Duodenal mucosa (tissue), 2 donors: Measurements from ENCODE around the gene PARVA.

Source experiments
- H3K27ac ChIP-seq: one replicate; pipeline ENCODE4 v1.7.0; 2013; ENCODE audit warnings: low read depth, low read length
- H3K27me3 ChIP-seq, 2 donors: one replicate each; pipeline ENCODE4 v1.7.0; 2013; ENCODE audit warnings: low read length in 2 of 2, control low read depth in 1 of 2; ENCODE audit not compliant: insufficient read depth in 2 of 2, control insufficient read depth in 1 of 2
- H3K36me3 ChIP-seq, 2 donors: one replicate each; pipeline ENCODE4 v1.7.0; 2013; ENCODE audit warnings: low read length in 2 of 2, control low read depth in 1 of 2; ENCODE audit not compliant: insufficient read depth in 2 of 2, control insufficient read depth in 1 of 2
- H3K4me1 ChIP-seq, 2 donors: one replicate each; pipeline ENCODE4 v1.7.0; 2013; ENCODE audit warnings: low read length in 2 of 2, control low read depth in 1 of 2; ENCODE audit not compliant: insufficient read depth in 2 of 2, control insufficient read depth in 1 of 2
- H3K4me3 ChIP-seq, 2 donors: one replicate each; pipeline ENCODE4 v1.7.0; 2013; ENCODE audit warnings: low read length in 2 of 2, low read depth in 1 of 2
- H3K9ac ChIP-seq, 2 donors: one replicate each; pipeline ENCODE4 v1.7.0; 2013; ENCODE audit warnings: low read length in 2 of 2, low read depth in 1 of 2
- H3K9me3 ChIP-seq, 2 donors: one replicate each; pipeline ENCODE4 v1.7.0; 2013; ENCODE audit warnings: low read length in 2 of 2, control low read depth in 1 of 2; ENCODE audit not compliant: control insufficient read depth in 1 of 2

PARVA gene, protein sequence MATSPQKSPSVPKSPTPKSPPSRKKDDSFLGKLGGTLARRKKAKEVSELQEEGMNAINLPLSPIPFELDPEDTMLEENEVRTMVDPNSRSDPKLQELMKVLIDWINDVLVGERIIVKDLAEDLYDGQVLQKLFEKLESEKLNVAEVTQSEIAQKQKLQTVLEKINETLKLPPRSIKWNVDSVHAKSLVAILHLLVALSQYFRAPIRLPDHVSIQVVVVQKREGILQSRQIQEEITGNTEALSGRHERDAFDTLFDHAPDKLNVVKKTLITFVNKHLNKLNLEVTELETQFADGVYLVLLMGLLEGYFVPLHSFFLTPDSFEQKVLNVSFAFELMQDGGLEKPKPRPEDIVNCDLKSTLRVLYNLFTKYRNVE

GRCh38 chr11:12377106-12377823 is at the start of gene PARVA:
Gene PARVA (plus strand): TSS chr11:12377571. CDS start chr11:12377648, 77 bp downstream.
- peak within 1 kb of the TSS; percentile 53 to 80 for H3K9ac ChIP-seq
- H3K27me3 ChIP-seq: no peaks in the 10 kb centered on the region
- H3K36me3 ChIP-seq: no peaks in the 10 kb centered on the region
- peak within 1 kb of the TSS; percentile 83 to 91 for H3K4me3 ChIP-seq
- peaks cover 7 to 10% of the 10 kb centered on the region in 2 donors for H3K4me1 ChIP-seq
- H3K9me3 ChIP-seq: no peaks in the 10 kb centered on the region
- peak within 1 kb of the TSS; percentile 84 for H3K27ac ChIP-seq

GRCh38 chr11:12329169-12329568 is 48.2 kb upstream of the PARVA start:
- no peak overlapping the region for H3K4me3 ChIP-seq
- no peaks in the 10 kb centered on the region for H3K4me1 ChIP-seq
- H3K9ac ChIP-seq: no peak overlapping the region
- H3K27me3 ChIP-seq: no peaks in the 10 kb centered on the region
- H3K36me3 ChIP-seq: no peaks in the 10 kb centered on the region
- no peaks in the 10 kb centered on the region for H3K9me3 ChIP-seq
- no peak overlapping the region for H3K27ac ChIP-seq

DNA sequence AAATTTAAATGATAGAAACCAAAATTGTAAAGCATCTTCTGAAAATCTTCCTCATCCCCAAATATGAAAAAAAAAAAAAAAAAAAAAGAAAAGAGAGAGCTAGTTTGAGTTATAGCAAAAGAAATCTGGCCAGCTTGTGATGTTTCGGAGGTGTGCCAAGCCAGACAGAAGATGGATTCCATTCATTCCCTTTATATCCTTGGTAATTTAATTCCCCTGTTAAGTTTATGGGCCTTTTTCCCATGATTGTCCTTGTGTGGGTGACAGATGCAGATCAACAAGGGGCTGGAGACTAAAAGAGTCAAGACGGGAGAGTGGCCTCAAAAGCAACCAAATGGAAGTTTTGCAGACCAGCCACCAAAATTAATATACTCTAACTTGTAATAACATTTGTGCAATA is 47.6 kb upstream of the PARVA start:
- H3K27ac ChIP-seq: no peak overlapping the region
- H3K9me3 ChIP-seq: no peaks in the 10 kb centered on the region
- no peaks in the 10 kb centered on the region for H3K36me3 ChIP-seq
- no peak overlapping the region for H3K9ac ChIP-seq
- H3K4me1 ChIP-seq: no peaks in the 10 kb centered on the region
- no peaks in the 10 kb centered on the region for H3K27me3 ChIP-seq
- no peak overlapping the region for H3K4me3 ChIP-seq

DNA sequence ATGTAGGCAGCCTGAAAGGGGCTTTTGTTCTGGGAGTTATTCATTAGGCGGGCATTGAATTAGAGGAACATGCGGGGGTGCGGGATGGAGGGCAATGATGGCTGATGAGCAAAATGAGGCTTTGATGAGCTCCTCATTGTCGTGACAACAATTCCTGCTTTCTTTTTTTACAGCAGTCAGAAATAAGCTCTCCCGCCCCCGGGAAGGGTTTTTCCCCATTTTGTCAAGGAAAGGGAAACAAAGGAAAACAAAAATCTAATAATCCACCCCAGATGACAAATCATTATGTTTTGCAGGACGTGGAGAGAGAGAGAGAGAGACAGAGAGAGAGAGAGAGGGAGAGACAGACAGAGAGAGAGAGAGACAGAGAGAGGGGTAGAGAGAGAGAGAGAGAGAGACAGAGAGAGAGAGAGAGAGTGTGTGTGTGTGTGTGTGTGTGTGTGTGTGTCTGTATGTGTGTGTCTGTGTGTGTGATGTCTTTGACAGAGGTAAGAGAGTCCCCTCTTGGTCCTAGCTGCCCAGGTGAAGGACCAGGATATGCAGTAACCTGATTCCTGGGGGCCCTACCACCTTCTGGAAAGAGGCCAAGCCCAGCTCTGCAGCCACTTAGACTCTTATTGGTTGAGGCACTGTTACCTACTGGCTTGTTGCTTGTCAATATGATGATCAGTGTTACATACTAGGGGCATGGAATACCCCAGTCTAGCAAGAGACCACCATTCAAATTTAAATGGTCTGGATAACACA is 46.7 kb upstream of the PARVA start:
- Histone ChIP-seq H3K27me3 (no peaks in the 10 kb centered on the region), H3K4me1 (no peaks in the 10 kb centered on the region), H3K9me3 (no peaks in the 10 kb centered on the region), H3K4me3 (no peak overlapping the region), H3K36me3 (no peaks in the 10 kb centered on the region), H3K27ac (no peak overlapping the region), H3K9ac (no peak overlapping the region)

DNA sequence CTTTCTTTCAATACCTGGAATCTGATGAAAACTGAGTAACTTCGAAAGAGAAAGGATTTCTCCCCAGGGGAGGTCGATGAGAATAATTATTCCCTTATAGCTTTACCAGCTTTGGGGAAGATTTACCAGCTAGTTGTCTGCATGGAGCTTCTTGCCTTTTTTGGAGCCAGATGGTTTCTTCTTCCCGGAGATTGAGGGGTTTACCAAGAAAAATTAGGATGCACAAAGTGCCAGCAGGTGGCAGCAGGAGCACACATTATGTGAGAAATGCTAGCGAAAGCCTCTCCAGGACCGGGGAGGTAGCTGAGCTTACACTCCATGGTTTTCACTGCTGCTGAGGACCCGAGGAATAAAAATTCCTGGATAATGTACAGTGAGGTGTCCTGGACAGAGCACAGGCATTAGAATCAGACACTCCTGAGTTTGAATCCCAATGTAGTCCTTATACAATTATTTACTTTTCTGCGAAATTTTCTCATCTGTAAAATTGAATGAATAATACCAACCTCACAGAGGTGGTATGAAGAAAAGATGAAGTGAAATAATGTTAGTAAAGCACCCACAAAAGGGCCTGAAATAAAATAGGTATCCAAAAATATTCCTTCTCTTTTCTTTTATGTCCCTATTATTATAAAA is 46.0 kb upstream of the PARVA start:
- H3K4me1 ChIP-seq: no peaks in the 10 kb centered on the region
- no peaks in the 10 kb centered on the region for H3K36me3 ChIP-seq
- H3K4me3 ChIP-seq: no peak overlapping the region
- no peak overlapping the region for H3K9ac ChIP-seq
- no peaks in the 10 kb centered on the region for H3K27me3 ChIP-seq
- no peak overlapping the region for H3K27ac ChIP-seq
- H3K9me3 ChIP-seq: no peaks in the 10 kb centered on the region

DNA sequence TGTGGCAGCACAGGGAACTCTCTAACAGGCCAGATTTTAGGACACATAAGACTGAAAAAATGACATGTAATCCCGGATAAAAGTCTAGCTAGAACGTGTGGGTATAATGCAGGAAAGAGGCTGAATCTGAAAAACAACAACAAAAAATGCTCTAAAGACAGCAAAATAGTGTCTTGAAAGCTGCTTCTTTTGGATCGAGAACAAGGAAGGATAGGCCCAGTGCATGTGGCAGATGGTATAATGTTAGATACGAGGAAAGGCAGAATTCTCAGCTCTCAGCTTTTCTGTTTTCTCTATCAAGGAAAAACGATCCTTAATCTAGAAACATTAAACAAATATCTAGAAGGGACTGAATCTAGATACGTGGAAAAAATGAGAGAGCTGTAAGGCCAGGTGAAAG is 33.8 kb upstream of the PARVA start:
- H3K36me3 ChIP-seq: no peaks in the 10 kb centered on the region
- no peak overlapping the region for H3K4me3 ChIP-seq
- H3K9ac ChIP-seq: no peak overlapping the region
- no peaks in the 10 kb centered on the region for H3K27me3 ChIP-seq
- H3K27ac ChIP-seq: no peak overlapping the region
- no peaks in the 10 kb centered on the region for H3K4me1 ChIP-seq
- H3K9me3 ChIP-seq: no peaks in the 10 kb centered on the region

DNA sequence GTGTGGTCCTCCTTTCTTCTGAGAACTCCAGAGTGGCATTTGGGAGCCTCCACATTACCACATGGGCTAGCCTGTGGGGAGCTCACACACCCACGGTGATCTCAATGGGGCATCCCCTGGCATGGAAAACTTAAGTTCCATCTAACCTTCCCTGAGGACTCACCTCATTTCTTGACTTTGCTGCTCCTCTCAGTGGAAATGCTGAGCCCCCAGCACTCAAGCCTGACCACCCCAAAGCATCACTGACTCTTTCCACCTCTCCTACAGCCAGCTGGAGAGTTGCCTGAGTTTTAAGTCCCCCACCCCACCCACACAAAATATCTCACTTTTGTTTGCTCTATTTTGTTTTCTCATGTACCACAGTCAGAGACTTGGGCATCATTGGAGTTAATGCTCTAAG is 23.8 kb upstream of the PARVA start:
- peaks cover 9 to 12% of the 10 kb centered on the region in 2 donors for H3K4me1 ChIP-seq
- no peaks in the 10 kb centered on the region for H3K27me3 ChIP-seq
- no peak overlapping the region for H3K9ac ChIP-seq
- no peaks in the 10 kb centered on the region for H3K36me3 ChIP-seq
- no peaks in the 10 kb centered on the region for H3K9me3 ChIP-seq
- no peak overlapping the region for H3K4me3 ChIP-seq
- H3K27ac ChIP-seq: no peak overlapping the region

- Histone ChIP-seq H3K9ac (no peak overlapping the region), H3K27ac (no peak overlapping the region), H3K4me1 (peaks cover 10 to 12% of the 10 kb centered on the region in 2 donors), H3K9me3 (no peaks in the 10 kb centered on the region), H3K36me3 (no peaks in the 10 kb centered on the region), H3K4me3 (no peak overlapping the region), H3K27me3 (no peaks in the 10 kb centered on the region)
These were observed 22.4 kb upstream of the PARVA start for GRCh38 chr11:12354750-12355545.

DNA sequence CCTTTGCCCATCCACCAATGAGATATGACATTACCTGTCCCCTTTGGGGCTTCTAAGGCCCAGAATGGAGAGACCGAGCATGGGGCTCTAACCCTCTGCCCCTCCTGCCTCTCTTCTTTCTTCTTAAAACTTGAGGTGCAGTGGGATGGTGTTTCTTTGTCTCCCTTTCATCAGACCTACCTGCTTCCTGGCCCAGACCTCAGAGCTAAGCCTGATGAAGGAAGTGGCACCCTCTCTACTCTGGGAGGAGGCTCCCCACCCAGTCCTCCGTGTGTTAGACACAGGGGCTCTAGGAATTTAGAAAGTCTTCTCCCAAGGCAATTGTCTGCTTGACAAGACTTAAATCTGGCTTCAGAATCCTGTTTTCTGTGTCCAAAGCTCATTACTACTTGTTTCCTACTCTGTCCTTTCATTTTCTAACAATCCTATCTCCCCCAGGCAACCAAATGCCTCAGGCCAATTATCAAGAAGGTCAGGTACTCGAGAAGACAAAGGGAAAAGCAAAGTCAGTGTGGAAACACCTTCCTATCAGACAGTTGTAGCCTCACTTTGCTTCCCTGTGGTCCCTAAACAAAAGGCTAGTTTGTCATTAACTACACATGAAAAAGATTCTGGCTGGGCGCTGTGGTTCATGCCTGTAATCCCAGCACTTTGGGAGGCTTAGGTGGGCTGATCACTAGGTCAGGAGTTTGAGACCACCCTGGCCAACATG is 20.3 kb upstream of the PARVA start:
- Histone ChIP-seq H3K36me3 (no peaks in the 10 kb centered on the region), H3K27me3 (no peaks in the 10 kb centered on the region), H3K27ac (no peak overlapping the region), H3K4me3 (no peak overlapping the region), H3K9me3 (no peaks in the 10 kb centered on the region), H3K9ac (no peak overlapping the region), H3K4me1 (peaks cover 10 to 12% of the 10 kb centered on the region in 2 donors)
